Peyer's patch (tissue), 4 donors: ENCODE measurements around the gene ASAP3. TPM values are rescaled to one million over a fixed set of nuclear protein-coding genes. Genes with fewer than 3 reads are reported as not detected.

Experiments
- DNase-seq, 3 donors: peaks; one replicate each; pipeline ENCODE4 v3.0.0-alpha.2; 2017 to 2019
- H3K27ac ChIP-seq, 4 donors: fragments of 200-600 bp; sonication (generic); one replicate each; pipeline ENCODE4 v1.5.1; 2016 to 2019
- H3K27me3 ChIP-seq, 2 donors: fragments of 200-600 bp; sonication (generic); one replicate each; pipeline ENCODE4 v1.5.1; 2019
- H3K36me3 ChIP-seq, 3 donors: fragments of 200-600 bp; sonication (generic); one replicate each; pipeline ENCODE4 v1.5.1; 2016 to 2019
- H3K4me1 ChIP-seq, 4 donors: fragments of 200-600 bp; sonication (generic); one replicate each; pipeline ENCODE4 v1.5.1; 2016 to 2019
- H3K4me3 ChIP-seq, 4 donors: fragments of 200-600 bp; sonication (generic); 1 replicate in 3 of 4; 2 replicates in 1 of 4; pipeline ENCODE4 v1.5.1; 2016 to 2019; ENCODE audit warnings: mild to moderate bottlenecking in 1 of 4
- H3K9me3 ChIP-seq, 4 donors: fragments of 200-600 bp; sonication (generic); one replicate each; pipeline ENCODE4 v1.5.1; 2016 to 2019; ENCODE audit warnings: mild to moderate bottlenecking in 1 of 4
- CTCF ChIP-seq, 6 experiments: fragments of 450-650 bp in 4 of 6; fragments of 200-600 bp in 2 of 6; sonication (generic) in 1 of 6; IDR thresholded peaks; one replicate each; pipeline ENCODE4 v1.5.1; 2017 to 2019; ENCODE audit warnings: antibody characterized with exemption in 6 of 6, mild to moderate bottlenecking in 3 of 6, moderate library complexity in 1 of 6
- POLR2A ChIP-seq, 2 donors: fragments of 450-650 bp; IDR thresholded peaks; one replicate each; pipeline ENCODE4 v1.5.1; 2017; ENCODE audit warnings: antibody characterized with exemption in 2 of 2, mild to moderate bottlenecking in 2 of 2, moderate library complexity in 2 of 2
- total RNA-seq, 4 donors: library from RNA; depleted of rRNA; stranded (reverse); fragments of >200 nt; gene quantifications; one replicate each; pipeline ENCODE4 v1.1.0, GENCODE V29; 2016

The ASAP3 gene
- total RNA-seq, 4 donors from 2014 or later, result 11.2 to 33.5 (median 25.8) TPM

- TF ChIP-seq POLR2A (IDR thresholded peaks at IDR 0.05) (no peak), CTCF (IDR thresholded peaks at IDR 0.05) (no peak)
- Histone ChIP-seq H3K4me1 (no peaks in the 10 kb centered on the region), H3K27ac (no peak overlapping the region)
Measured at GRCh38 chr1:23442751-23443150, 41.2 kb downstream of the ASAP3 start.

GRCh38 chr1:23441446-23442148 lies 42.4 kb downstream of the ASAP3 start:
- Histone ChIP-seq H3K9me3 (no peaks in the 10 kb centered on the region), H3K27ac (no peak overlapping the region), H3K36me3 (no peaks in the 10 kb centered on the region), H3K4me1 (peaks cover 0 to 4% (median 0%) of the 10 kb centered on the region in 4 donors), H3K4me3 (no peak overlapping the region), H3K27me3 (no peaks in the 10 kb centered on the region)
- TF ChIP-seq POLR2A (IDR thresholded peaks at IDR 0.05), result no peak
- no peak for TF ChIP-seq CTCF (IDR thresholded peaks at IDR 0.05)
- no peak for DNase-seq

More at GRCh38 chr1:23442751-23443150, 41.2 kb downstream of the ASAP3 start:
- no peaks in the 10 kb centered on the region for H3K36me3 ChIP-seq
- no peaks in the 10 kb centered on the region for H3K27me3 ChIP-seq
- DNase-seq, result no peak
- no peak overlapping the region for H3K4me3 ChIP-seq
- no peaks in the 10 kb centered on the region for H3K9me3 ChIP-seq

GRCh38 chr1:23438545-23438944 lies 45.4 kb downstream of the ASAP3 start:
- Histone ChIP-seq H3K4me3 (no peak overlapping the region), H3K27me3 (no peaks in the 10 kb centered on the region), H3K27ac (no peak overlapping the region), H3K4me1 (peaks cover 0 to 17% (median 0%) of the 10 kb centered on the region in 4 donors), H3K9me3 (no peaks in the 10 kb centered on the region), H3K36me3 (no peaks in the 10 kb centered on the region)
- TF ChIP-seq POLR2A (IDR thresholded peaks at IDR 0.05) (no peak), CTCF (IDR thresholded peaks at IDR 0.05) (no peak)
- DNase-seq, result no peak

GRCh38 chr1:23437355-23437664 lies 46.7 kb downstream of the ASAP3 start:
- Histone ChIP-seq H3K4me3 (no peak overlapping the region), H3K9me3 (no peaks in the 10 kb centered on the region), H3K27me3 (no peaks in the 10 kb centered on the region), H3K27ac (peak overlapping the region in 1 of 4 donors; percentile 69), H3K4me1 (peaks cover 0 to 17% (median 0%) of the 10 kb centered on the region in 4 donors), H3K36me3 (peaks cover 0 to 4% (median 0%) of the 10 kb centered on the region in 3 donors)
- no peak for DNase-seq
- TF ChIP-seq POLR2A (IDR thresholded peaks at IDR 0.05) (no peak), CTCF (IDR thresholded peaks at IDR 0.05) (no peak)

GRCh38 chr1:23436520-23437354 lies 47.2 kb downstream of the ASAP3 start:
- no peaks in the 10 kb centered on the region for H3K27me3 ChIP-seq
- peaks cover 0 to 5% (median 0%) of the 10 kb centered on the region in 3 donors for H3K36me3 ChIP-seq
- H3K27ac ChIP-seq, result peak overlapping the region in 2 of 4 donors; percentile 53 to 69
- H3K4me3 ChIP-seq, result peak overlapping the region in 1 of 4 donors; percentile 12
- peaks cover 0 to 17% (median 0%) of the 10 kb centered on the region in 4 donors for H3K4me1 ChIP-seq
- H3K9me3 ChIP-seq, result no peaks in the 10 kb centered on the region
- peak; percentile 22 to 91 (median 84) for DNase-seq
- TF ChIP-seq POLR2A (IDR thresholded peaks at IDR 0.05) (no peak), CTCF (IDR thresholded peaks at IDR 0.05) (no peak)
